Activated T-helper 1 cell treated with anti-CD3 and anti-CD28 coated beads, Interleukin-12 subunit alpha, Interleukin-12 subunit beta, Interleukin-2, Interleukin-4 antibody, amounts not matched to agents 30 ng/mL and 10 ng/mL and 1 ng/mL, durations not matched to agents 14 hours and 24 hours and 36 hours (primary cell): ENCODE data around the gene PADI4. TPM values are rescaled to one million over a fixed set of nuclear protein-coding genes. Genes with fewer than 3 reads are reported as not detected.

Experiments used
- DNase-seq: peaks from one replicate; pipeline ENCODE4 v3.0.0; 2021; ENCODE audit warnings: low spot score
- H3K27ac Mint-ChIP-seq: one replicate; pipeline ENCODE4 v1.8.0; 2021; ENCODE audit warnings: mild to moderate bottlenecking, mixed read lengths
- H3K27me3 Mint-ChIP-seq: one replicate; pipeline ENCODE4 v1.8.0; 2022; ENCODE audit warnings: mild to moderate bottlenecking, moderate library complexity, mixed read lengths; ENCODE audit not compliant: insufficient read depth
- H3K36me3 Mint-ChIP-seq: one replicate; pipeline ENCODE4 v1.8.0; 2021; ENCODE audit warnings: low read depth, mixed read lengths
- H3K4me1 Mint-ChIP-seq: one replicate; pipeline ENCODE4 v1.8.0; 2021; ENCODE audit warnings: low read depth, mixed read lengths
- H3K4me3 Mint-ChIP-seq: one replicate; pipeline ENCODE4 v1.8.0; 2021; ENCODE audit warnings: mild to moderate bottlenecking, moderate library complexity, mixed read lengths
- H3K9me3 Mint-ChIP-seq: one replicate; pipeline ENCODE4 v1.8.0; 2021; ENCODE audit warnings: mixed read lengths
- intact Hi-C: fragments of 100-400 bp; cut with micrococcal nuclease; formaldehyde crosslinking; loops from one replicate; pipeline ENCODE4 v1.15.1; 2024
- total RNA-seq: library from RNA; stranded (reverse); gene quantifications from 2 replicates; pipeline ENCODE4 v1.2.3, GENCODE V29; 2022

PADI4 gene
- 0.17 TPM in 1 of 2 replicates, not detected in the other for total RNA-seq

- intact Hi-C loops, result no loop called here
- no peak for DNase-seq
- Mint-ChIP-seq H3K27me3 (no peaks in the 10 kb centered on the region), H3K4me1 (no peaks in the 10 kb centered on the region), H3K4me3 (no peak within 1 kb of the TSS), H3K9me3 (no peaks in the 10 kb centered on the region), H3K36me3 (no peaks in the 10 kb centered on the region), H3K27ac (no peak within 1 kb of the TSS)
Observed at GRCh38 chr1:17307946-17308345, at the start of gene PADI4. TSS of gene PADI4 (plus strand) at chr1:17308197. CDS start at chr1:17308223, 26 bp downstream.

- intact Hi-C loops, result no loop called here
- Mint-ChIP-seq H3K27ac (no peak overlapping the region), H3K9me3 (no peaks in the 10 kb centered on the region), H3K36me3 (no peaks in the 10 kb centered on the region), H3K27me3 (no peaks in the 10 kb centered on the region), H3K4me1 (no peaks in the 10 kb centered on the region), H3K4me3 (no peak overlapping the region)
- DNase-seq, result no peak
Observed at GRCh38 chr1:17258758-17259130, 49.3 kb upstream of the PADI4 start.

GRCh38 chr1:17259233-17259873, 48.6 kb upstream of the PADI4 start:
- H3K9me3 Mint-ChIP-seq, result no peaks in the 10 kb centered on the region
- no peak overlapping the region for H3K4me3 Mint-ChIP-seq
- no peaks in the 10 kb centered on the region for H3K27me3 Mint-ChIP-seq
- H3K4me1 Mint-ChIP-seq, result no peaks in the 10 kb centered on the region
- intact Hi-C loops, result no loop called here
- no peak for DNase-seq
- no peaks in the 10 kb centered on the region for H3K36me3 Mint-ChIP-seq
- no peak overlapping the region for H3K27ac Mint-ChIP-seq

GRCh38 chr1:17260264-17260663, 47.7 kb upstream of the PADI4 start:
- Mint-ChIP-seq H3K4me3 (no peak overlapping the region), H3K27me3 (no peaks in the 10 kb centered on the region), H3K9me3 (no peaks in the 10 kb centered on the region), H3K4me1 (no peaks in the 10 kb centered on the region), H3K27ac (no peak overlapping the region), H3K36me3 (no peaks in the 10 kb centered on the region)
- intact Hi-C loops, result no loop called here
- DNase-seq, result no peak

GRCh38 chr1:17260738-17261137, 47.3 kb upstream of the PADI4 start:
- Mint-ChIP-seq H3K4me1 (no peaks in the 10 kb centered on the region), H3K27me3 (peaks cover 3% of the 10 kb centered on the region), H3K9me3 (no peaks in the 10 kb centered on the region), H3K27ac (no peak overlapping the region), H3K4me3 (no peak overlapping the region), H3K36me3 (no peaks in the 10 kb centered on the region)
- intact Hi-C loops, result no loop called here
- DNase-seq, result no peak

GRCh38 chr1:17263936-17264335, 44.1 kb upstream of the PADI4 start:
- Mint-ChIP-seq H3K27ac (no peak overlapping the region), H3K9me3 (no peaks in the 10 kb centered on the region)

GRCh38 chr1:17264470-17264869, 43.5 kb upstream of the PADI4 start:
- intact Hi-C loops, result no loop called here
- no peak overlapping the region for H3K4me3 Mint-ChIP-seq
- DNase-seq, result no peak
- no peak overlapping the region for H3K27ac Mint-ChIP-seq
- H3K27me3 Mint-ChIP-seq, result peaks cover 3% of the 10 kb centered on the region
- H3K4me1 Mint-ChIP-seq, result no peaks in the 10 kb centered on the region
- H3K9me3 Mint-ChIP-seq, result no peaks in the 10 kb centered on the region
- no peaks in the 10 kb centered on the region for H3K36me3 Mint-ChIP-seq

More at GRCh38 chr1:17263936-17264335, 44.1 kb upstream of the PADI4 start:
- Mint-ChIP-seq H3K4me3 (no peak overlapping the region), H3K36me3 (no peaks in the 10 kb centered on the region), H3K4me1 (no peaks in the 10 kb centered on the region), H3K27me3 (peaks cover 3% of the 10 kb centered on the region)
- intact Hi-C loops, result no loop called here
- no peak for DNase-seq

- no peaks in the 10 kb centered on the region for H3K4me1 Mint-ChIP-seq
- intact Hi-C loops, result no loop called here
- no peaks in the 10 kb centered on the region for H3K9me3 Mint-ChIP-seq
- H3K36me3 Mint-ChIP-seq, result no peaks in the 10 kb centered on the region
- H3K4me3 Mint-ChIP-seq, result no peak overlapping the region
- no peak for DNase-seq
- H3K27me3 Mint-ChIP-seq, result peaks cover 3% of the 10 kb centered on the region
- H3K27ac Mint-ChIP-seq, result no peak overlapping the region
Observed at GRCh38 chr1:17265162-17265561, 42.8 kb upstream of the PADI4 start.

- no peak for DNase-seq
- Mint-ChIP-seq H3K9me3 (no peaks in the 10 kb centered on the region), H3K4me1 (no peaks in the 10 kb centered on the region), H3K27me3 (peaks cover 3% of the 10 kb centered on the region), H3K27ac (no peak overlapping the region), H3K36me3 (no peaks in the 10 kb centered on the region), H3K4me3 (no peak overlapping the region)
- intact Hi-C loops, result no loop called here
Observed at GRCh38 chr1:17265950-17266349, 42.0 kb upstream of the PADI4 start.

GRCh38 chr1:17270891-17271765, 36.9 kb upstream of the PADI4 start:
- intact Hi-C loops, result no loop called here
- no peak for DNase-seq
- Mint-ChIP-seq H3K4me1 (no peaks in the 10 kb centered on the region), H3K27me3 (no peaks in the 10 kb centered on the region), H3K27ac (no peak overlapping the region), H3K4me3 (no peak overlapping the region), H3K9me3 (no peaks in the 10 kb centered on the region), H3K36me3 (no peaks in the 10 kb centered on the region)

- H3K4me3 Mint-ChIP-seq, result no peak overlapping the region
- H3K27ac Mint-ChIP-seq, result no peak overlapping the region
- no peaks in the 10 kb centered on the region for H3K27me3 Mint-ChIP-seq
- no peaks in the 10 kb centered on the region for H3K9me3 Mint-ChIP-seq
- no peaks in the 10 kb centered on the region for H3K4me1 Mint-ChIP-seq
- DNase-seq, result no peak
- intact Hi-C loops, result no loop called here
- no peaks in the 10 kb centered on the region for H3K36me3 Mint-ChIP-seq
Observed at GRCh38 chr1:17272066-17272465, 35.9 kb upstream of the PADI4 start.

- Mint-ChIP-seq H3K9me3 (no peaks in the 10 kb centered on the region), H3K27me3 (no peaks in the 10 kb centered on the region), H3K4me3 (no peak overlapping the region), H3K36me3 (no peaks in the 10 kb centered on the region), H3K27ac (no peak overlapping the region), H3K4me1 (no peaks in the 10 kb centered on the region)
- DNase-seq, result no peak
- intact Hi-C loops, result no loop called here
Observed at GRCh38 chr1:17272646-17273045, 35.4 kb upstream of the PADI4 start.

- Mint-ChIP-seq H3K4me1 (no peaks in the 10 kb centered on the region), H3K27me3 (no peaks in the 10 kb centered on the region), H3K36me3 (no peaks in the 10 kb centered on the region), H3K27ac (no peak overlapping the region), H3K9me3 (no peaks in the 10 kb centered on the region), H3K4me3 (no peak overlapping the region)
- DNase-seq, result no peak
- intact Hi-C loops, result no loop called here
Observed at GRCh38 chr1:17273096-17273495, 34.9 kb upstream of the PADI4 start.
